ENCODE data around the gene SUN5.

DNA sequence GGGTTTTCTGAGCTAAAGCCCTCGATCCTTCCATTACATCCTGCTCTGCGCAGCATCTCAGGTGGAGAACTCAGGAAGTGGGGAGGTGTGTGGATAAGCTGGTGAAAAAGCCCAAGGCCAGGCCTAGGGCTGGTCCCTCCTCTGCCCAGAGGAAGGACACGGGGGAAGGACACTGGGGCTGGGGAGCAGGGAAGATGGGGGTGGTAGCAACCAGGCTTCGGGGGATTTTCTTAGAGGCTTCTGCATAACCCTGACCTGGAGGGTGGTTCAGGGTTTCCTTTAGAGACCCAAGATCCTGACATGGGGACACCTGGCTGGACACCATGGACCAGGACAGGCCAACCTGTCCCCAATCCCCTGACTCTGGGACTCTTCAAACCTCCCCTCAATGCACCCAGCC is 37.9 kb downstream of the SUN5 start:
- TF ChIP-seq, protein P1, sequence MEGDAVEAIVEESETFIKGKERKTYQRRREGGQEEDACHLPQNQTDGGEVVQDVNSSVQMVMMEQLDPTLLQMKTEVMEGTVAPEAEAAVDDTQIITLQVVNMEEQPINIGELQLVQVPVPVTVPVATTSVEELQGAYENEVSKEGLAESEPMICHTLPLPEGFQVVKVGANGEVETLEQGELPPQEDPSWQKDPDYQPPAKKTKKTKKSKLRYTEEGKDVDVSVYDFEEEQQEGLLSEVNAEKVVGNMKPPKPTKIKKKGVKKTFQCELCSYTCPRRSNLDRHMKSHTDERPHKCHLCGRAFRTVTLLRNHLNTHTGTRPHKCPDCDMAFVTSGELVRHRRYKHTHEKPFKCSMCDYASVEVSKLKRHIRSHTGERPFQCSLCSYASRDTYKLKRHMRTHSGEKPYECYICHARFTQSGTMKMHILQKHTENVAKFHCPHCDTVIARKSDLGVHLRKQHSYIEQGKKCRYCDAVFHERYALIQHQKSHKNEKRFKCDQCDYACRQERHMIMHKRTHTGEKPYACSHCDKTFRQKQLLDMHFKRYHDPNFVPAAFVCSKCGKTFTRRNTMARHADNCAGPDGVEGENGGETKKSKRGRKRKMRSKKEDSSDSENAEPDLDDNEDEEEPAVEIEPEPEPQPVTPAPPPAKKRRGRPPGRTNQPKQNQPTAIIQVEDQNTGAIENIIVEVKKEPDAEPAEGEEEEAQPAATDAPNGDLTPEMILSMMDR (IDR thresholded peaks at IDR 0.05; ENCODE audit: poor library complexity) = no peak
- TF ChIP-seq EZH2 (IDR thresholded peaks at IDR 0.05; ENCODE audit: borderline replicate concordance) = no peak
- TF ChIP-seq EZH2phosphoT487 (IDR thresholded peaks at IDR 0.05; ENCODE audit: low read depth, severe bottlenecking, unreplicated experiment) = no peak

All from hepatocyte (in vitro differentiated cells).